NCI-H2107 (cell line): ENCODE data around the gene WDR5.

Experiments used
- DNase-seq: peaks from one replicate; lab custom pipeline; 2025; lab: John Stamatoyannopoulos, UW

WDR5 gene

DNA sequence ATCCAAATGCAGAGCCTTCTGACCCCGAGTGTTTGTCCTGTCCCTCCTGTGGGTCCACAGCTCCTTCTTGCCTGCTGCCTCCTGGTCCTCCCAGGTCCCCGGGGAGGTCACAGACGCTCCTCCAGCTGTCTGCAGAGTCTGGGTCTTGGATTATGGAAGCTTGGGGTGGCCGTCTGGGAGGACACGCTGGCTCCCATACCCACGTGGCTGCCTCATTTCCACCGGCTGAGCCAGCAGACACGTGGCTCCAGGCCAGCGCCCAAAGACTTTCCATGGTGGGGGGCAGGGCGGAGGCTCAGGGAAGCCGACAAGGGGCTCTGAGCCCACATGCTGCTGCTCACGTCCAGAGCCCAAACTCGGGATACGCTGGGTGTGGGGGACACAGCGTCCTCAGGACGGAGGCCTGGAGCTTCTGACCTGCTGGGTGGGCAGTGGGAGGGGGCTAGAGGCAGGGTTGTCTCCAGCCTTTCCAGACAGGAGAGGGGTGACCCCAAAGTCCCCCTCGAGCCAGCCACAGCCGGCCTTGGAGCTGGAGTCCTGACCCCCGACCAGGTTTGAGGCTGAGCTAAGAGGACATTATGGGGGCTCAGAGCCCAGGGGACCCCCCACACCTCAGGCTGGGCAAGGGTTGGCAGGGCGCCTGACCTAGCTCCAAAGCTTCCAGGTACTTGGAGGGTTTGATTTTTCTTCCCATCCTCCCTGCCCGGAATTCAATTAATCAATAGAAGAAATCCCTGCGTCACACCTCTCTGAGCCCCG lies 52.7 kb downstream of the WDR5 start:
- DNase-seq: no peak

DNA sequence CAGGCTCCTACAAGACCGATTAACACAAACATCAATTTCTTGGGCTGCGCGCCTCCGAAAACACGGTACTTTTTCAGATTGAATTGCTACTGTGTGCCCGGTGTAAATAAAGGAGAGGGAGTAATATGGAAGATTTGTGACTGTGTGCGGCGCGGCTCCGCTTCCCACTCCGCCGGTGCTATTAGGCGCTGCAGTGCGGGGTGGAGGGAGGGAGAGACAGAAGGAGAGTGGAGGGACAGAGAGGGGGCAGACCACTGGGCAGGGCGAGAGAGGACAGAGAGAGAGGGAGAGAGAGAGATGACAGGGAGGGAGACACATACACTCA lies 53.2 kb downstream of the WDR5 start:
- no peak for DNase-seq

DNA sequence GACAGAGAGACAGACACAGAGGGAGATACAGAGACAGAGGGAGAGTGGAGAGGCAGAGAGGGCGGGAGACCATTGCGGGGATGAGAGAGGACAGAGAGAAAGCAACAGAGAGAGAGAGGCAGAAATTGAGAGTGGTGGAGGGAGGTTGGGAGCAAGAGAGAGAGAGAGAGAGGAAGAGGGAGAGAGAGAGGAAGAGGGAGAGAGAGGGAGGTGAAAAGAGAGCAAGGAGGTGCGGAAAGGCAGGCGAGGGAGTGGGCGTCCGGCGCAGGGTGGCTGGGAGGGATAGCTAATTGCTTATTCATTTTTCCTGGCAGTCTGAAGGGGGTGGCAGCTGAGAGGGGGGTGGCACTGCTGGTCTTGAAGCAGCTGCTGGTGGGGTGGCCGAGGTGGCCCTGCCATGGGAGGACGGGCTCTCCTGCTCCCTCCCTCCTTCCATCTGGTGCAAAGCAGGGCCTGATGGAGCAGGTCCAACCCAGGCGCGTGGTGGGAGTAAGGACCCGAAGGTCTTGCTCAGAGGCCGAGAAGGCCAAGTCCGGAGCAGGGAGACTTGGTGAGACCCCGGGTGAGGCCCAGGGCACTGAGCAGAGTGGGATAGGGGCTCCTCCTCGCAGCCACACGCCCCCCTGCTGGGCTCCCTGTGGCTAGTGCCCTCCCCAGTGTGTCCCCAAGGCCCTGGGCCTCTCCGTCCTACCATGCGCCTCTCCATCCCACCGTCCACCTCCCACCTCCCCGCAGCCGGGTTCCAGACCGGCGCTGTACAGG lies 53.8 kb downstream of the WDR5 start:
- no peak for DNase-seq

DNA sequence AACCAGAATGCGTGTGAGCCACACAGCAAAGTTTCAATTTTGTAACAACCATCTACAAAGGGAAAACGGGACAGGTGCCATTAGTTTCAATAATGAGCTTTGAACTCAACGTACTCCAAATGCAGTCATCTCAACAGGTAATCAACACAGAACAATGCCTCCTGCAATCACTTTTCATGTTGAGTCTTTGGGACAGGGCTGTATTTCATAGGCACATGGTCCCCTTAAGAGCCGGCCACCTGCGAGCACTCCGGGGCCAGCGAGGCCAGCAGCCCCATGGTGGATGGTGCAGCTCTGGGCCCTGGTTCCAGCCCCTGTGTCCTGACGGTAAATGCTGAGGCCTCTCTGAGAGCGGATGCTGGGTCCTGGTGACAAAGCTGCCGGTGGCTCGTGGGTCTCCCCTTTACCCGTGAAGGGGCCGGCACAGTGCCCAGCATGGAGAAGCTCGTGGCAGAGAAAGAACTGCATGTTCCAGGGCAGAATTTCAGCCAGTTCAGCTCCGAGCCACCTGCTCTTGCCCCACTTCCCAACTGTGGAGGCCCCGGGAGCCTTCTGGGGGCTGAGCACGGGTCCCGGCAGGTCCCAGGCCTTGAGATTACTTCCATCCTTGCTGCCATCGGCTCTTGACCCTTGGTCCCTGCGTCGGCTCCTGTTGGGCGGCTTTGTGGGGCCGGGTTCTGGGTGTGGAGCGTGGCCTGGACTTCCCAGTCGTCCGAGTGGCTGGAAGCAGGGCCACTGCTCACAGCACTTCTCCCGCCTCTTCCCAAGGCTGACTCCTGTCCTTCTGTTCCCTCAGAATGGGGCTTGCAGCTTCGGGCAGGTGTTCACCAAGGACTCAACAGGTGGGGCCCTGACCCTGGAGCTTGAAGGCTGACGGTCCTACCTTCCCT lies 54.6 kb downstream of the WDR5 start:
- no peak for DNase-seq

DNA sequence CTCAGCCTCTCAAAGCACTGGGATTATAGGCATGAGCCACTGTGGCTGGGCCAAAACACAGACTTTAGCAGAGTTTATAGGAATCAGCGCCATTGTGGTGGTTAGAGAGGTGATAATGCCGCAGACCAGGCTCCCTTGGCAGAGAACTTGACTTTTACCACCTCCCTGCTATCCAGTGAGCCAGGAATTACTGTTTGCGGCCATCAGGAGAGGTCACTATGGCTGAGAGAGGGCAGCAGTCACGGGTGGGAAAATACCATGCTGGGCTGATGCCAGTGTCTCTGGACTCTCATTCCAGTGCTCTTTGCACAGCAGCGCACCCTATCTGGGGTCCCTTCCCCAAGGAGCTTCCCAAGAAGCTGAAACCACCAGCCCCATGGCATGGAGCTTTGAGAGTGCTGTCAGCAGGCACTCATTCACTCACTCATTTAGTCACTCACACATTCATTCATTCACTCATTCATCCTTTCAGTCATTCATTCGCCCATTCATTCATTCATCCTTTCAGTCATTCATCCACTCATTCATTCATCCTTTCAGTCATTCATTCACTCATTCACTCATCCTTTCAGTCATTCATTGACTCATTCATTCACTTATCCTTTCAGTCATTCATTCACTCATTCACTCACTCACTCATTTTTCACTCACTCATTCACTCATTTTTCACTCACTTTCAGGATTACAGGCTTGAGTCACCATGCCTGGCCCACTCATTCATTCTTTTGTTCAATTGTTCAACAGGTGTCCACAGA lies 55.8 kb downstream of the WDR5 start:
- no peak for DNase-seq

GRCh38 chr9:134192311-134192950 lies 56.5 kb downstream of the WDR5 start:
- no peak for DNase-seq

DNA sequence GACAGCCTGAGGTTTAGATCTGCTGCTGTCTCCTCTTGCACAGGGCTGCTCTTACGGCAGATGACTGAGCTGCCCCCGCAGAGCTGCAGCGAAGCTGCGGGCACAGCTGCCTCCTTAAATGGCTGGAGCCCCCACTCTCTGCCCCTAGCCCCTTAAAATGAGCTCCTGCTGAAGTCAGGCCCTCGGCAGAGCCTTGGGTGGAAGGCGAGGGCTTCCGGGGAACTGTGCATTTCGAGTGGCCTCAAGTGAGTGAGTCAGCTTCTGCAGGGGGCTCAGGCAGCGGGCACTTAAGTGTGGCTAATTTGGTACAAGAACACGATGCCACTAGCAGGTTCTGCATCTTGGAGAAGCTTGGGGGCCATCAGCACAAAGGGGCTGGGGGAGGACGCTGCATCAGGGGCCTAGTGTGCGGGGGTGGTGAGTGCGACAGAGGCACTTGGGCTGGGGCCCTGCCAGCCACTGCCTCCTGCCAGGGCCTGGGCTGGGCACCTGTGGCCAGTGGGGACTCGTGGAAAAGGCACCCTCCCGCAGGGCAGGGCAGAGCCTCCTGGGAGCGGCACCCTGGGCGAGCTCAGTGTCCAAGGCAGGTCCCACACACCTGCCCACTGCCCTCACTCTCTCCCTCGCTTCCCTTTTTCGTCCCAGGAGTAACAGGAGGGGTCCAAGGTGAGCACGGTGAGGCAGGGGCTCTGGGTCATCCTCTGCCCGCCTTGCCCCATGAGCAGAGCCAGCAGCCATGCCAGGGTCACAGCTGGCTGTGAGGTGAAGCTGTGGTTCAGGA lies 57.3 kb downstream of the WDR5 start:
- DNase-seq: no peak

GRCh38 chr9:134193912-134194535 lies 58.1 kb downstream of the WDR5 start:
- no peak for DNase-seq

DNA sequence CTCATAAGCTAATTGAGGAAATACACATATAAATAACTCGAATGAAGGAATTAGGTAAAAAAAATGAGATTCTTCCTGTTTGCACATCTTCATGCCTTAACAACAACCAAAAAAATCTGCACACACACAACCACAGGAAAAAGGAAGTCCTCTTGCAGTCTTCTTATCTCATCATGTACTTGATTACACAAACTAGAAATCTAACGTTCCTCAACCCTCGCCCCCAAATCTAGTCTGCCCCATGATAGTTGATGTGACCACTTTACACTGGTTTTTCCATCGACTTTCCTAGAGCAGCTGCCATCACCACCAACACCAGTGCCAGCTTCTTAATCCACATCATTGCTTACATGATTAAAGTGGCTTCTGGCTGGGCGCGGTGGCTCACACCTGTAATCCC lies 59.7 kb downstream of the WDR5 start:
- DNase-seq: no peak

GRCh38 chr9:134196911-134197310 lies 61.0 kb downstream of the WDR5 start:
- no peak for DNase-seq

GRCh38 chr9:134198791-134199190 lies 62.9 kb downstream of the WDR5 start:
- no peak for DNase-seq

- no peak for DNase-seq
Observed at GRCh38 chr9:134200730-134201129, 64.8 kb downstream of the WDR5 start.

DNA sequence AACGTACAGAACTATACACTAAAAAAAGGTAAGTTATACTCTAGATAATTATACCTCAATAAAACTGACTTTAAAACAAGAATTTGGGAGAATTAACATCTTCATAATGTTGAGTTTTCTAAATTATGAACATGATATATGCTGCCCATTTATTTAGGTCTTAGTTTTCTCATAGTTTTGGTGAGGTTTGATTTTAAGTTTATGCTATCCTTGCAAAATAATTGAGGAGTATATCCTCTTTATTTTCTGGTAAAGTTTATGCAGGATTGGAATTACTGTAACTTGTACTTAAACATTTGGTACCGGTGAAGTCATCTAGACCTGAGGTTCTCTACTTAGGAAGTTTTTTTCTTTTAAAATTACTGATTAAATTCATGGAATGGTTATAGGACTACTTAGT lies 67.3 kb downstream of the WDR5 start:
- DNase-seq: no peak

GRCh38 chr9:134204041-134204440 lies 68.2 kb downstream of the WDR5 start:
- no peak for DNase-seq

DNA sequence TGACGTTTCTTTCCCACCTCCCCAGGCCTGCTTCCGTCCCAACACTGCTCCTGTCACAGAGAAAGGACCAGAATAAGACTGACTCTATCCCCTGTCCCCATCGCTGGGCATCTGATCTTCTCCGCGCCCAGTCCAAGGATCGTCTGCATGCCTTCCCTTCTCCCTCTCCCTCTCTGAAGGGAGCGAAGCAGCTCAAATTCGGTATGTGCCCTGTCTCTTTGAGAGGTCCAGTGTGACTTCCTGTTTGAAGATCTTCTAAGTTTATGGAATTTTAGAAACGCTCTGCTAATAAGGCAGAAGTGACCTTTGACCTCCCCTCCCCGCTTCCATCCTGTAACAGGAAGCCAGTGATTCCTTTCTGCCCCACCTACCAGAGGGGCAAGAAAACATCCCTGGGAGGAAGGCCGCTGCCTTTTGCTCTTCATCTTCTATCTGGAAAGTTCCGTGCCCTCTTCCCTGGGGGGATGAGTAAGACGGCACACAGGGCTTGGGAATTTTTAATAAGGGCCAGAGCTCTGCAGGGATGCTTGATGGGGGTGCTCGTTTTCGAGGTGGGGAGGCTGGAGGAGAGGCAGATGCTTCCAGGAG lies 69.2 kb downstream of the WDR5 start:
- no peak for DNase-seq

GRCh38 chr9:134205672-134206310 lies 69.9 kb downstream of the WDR5 start:
- DNase-seq: peak; percentile 22

DNA sequence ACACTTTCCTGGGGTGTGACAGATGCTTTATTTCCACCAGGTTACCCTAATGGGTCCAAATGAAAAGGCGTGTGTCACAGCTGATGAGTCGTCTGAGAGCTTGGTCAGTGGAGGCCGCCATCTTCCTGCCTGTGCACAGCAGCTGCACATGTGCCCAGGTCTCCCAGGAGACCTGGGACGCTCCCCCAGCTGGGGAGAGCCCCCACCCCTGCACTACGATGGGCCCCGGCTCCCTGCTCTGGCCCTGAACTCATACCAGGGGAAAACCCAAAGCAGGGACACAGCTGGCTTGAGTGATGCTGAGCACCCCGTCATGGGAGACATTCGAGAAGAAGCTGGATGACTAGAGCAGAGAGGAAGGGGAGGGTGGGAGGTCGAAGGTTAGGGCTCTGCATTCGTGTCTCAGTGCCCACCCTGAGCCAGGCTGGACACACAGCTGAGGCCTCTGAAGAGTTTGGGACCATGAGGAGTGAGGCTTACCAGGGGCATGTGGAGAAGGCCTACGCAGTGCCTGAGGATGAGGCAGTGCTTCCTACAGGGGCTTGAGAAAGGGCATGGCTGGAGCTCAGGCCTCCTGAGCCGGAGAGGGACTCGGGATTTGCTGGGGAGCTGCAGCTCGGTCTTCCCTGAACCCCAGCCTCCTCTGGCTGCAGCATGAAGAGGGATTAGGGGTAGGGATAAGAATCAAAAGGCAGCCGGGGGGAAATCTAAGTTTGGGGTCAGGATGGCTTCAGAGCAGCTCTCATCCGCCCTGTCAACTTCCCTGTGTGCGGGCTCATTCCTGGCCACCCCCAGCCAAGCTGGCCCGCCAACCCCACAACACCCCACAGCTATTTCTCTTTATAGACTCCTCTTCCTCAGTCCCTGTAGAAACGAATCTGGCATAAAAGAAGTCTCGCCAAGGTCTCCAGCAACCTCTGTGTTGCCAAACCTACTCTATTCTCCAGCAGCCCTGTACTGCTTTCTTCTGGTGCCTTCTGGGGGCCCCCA lies 70.7 kb downstream of the WDR5 start:
- DNase-seq: no peak

DNA sequence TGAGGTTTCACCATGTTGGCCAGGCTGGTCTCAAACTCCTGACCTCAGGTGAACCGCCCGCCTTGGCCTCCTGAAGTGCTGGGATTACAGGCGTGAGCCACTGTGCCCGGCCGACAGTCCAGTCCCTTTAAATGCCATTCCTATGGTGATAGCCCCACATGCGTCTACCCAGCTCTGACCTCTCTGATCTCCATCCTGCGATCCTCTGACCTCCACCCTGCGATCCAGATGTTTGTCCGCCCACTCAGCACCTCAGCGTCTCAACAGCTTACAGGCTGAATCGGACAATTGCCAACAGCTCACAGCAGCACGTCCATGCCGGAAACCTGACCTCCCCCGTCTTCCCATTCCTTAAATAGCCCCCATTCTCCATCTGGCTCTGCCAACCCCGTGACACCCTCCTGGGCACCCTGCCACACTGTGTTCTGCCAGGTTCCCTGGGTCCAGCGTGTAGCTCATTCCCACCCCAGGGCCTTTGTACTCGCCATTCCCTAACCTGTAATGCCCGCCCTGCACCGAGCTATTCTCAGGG lies 72.5 kb downstream of the WDR5 start:
- DNase-seq: no peak
